ENCODE data around the gene SMIM1. TPM values are rescaled to one million over a fixed set of nuclear protein-coding genes. Genes with fewer than 3 reads are reported as not detected.

Gene SMIM1
- polyA plus RNA-seq, 2 of the 4 experiments (the other 2 are of a cell fraction): 0.67 to 1.1 TPM

GRCh38 chr1:3745590-3746381, 26.8 kb upstream of the SMIM1 start:
- Histone ChIP-seq H3K4me3 (no peak overlapping the region), H3K27ac (no peak overlapping the region), H3K4me1 (peaks cover 5% of the 10 kb centered on the region; the same call in 2 of the 3 replicates), H3K4me2 (peak overlapping the region; percentile 78), H3K9me3 (no peaks in the 10 kb centered on the region)
- no peak for ATAC-seq
- no peak for FAIRE-seq
- WGBS (ENCODE audit: missing lambda C conversion rate): 86% methylated on average over 14 of the region's 25 CpGs
- no peak for TF ChIP-seq HOXB5 (CRISPR knock-in tag; IDR thresholded peaks at IDR 0.05)
- no peak for TF ChIP-seq FOSL2 (IDR thresholded peaks at IDR 0.05)
- no peak for TF ChIP-seq FOSL2 (CRISPR knock-in tag; IDR thresholded peaks at IDR 0.05)
- TF ChIP-seq MAZ (IDR thresholded peaks at IDR 0.05; ENCODE audit: borderline replicate concordance, low read depth, low read length): no peak
- TF ChIP-seq CEBPB (IDR thresholded peaks at IDR 0.05): no peak
- no peak for TF ChIP-seq POLR2A (IDR thresholded peaks at IDR 0.05; ENCODE audit: low read length)
- no peak for TF ChIP-seq BHLHE40 (IDR thresholded peaks at IDR 0.05; ENCODE audit: low read depth, low read length)
- TF ChIP-seq CBX2 (IDR thresholded peaks at IDR 0.05; ENCODE audit: borderline replicate concordance, low read depth): no peak
- TF ChIP-seq RAD21 (conservative IDR thresholded peaks at IDR 0.05 in 1 of 2, IDR thresholded peaks at IDR 0.05 in 1 of 2): no peak
- TF ChIP-seq EP300 (IDR thresholded peaks at IDR 0.05): no peak
- no peak for TF ChIP-seq JUNB (IDR thresholded peaks at IDR 0.05)
- TF ChIP-seq ZFP36 (IDR thresholded peaks at IDR 0.05; ENCODE audit: borderline replicate concordance, partially characterized antibody): no peak
- TF ChIP-seq CHD2 (IDR thresholded peaks at IDR 0.05; ENCODE audit: low read length, partially characterized antibody): no peak
- TF ChIP-seq, protein P1, sequence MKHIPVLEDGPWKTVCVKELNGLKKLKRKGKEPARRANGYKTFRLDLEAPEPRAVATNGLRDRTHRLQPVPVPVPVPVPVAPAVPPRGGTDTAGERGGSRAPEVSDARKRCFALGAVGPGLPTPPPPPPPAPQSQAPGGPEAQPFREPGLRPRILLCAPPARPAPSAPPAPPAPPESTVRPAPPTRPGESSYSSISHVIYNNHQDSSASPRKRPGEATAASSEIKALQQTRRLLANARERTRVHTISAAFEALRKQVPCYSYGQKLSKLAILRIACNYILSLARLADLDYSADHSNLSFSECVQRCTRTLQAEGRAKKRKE (CRISPR knock-in tag; IDR thresholded peaks at IDR 0.05; ENCODE audit: low read depth): no peak
- no peak for TF ChIP-seq MAX (IDR thresholded peaks at IDR 0.05)
- TF ChIP-seq E2F6 (IDR thresholded peaks at IDR 0.05; ENCODE audit: borderline replicate concordance, low read depth): no peak
- DNase-seq (ENCODE audit: low read depth in 1 of 2, low spot score in 1 of 2): no peak
- POLR2A ChIA-PET: no interaction called here
- CTCF ChIA-PET: no interaction called here

GRCh38 chr1:3746389-3746829, 26.1 kb upstream of the SMIM1 start:
- H3K9me3 ChIP-seq: no peaks in the 10 kb centered on the region

More at GRCh38 chr1:3746389-3746829, 26.1 kb upstream of the SMIM1 start:
- 85% methylated on average over 25 of the region's 35 CpGs for WGBS (ENCODE audit: missing lambda C conversion rate)
- Histone ChIP-seq H3K4me2 (peak overlapping the region; percentile 78), H3K4me1 (peaks cover 5% of the 10 kb centered on the region; the same call in 2 of the 3 replicates), H3K27ac (peak overlapping the region; percentile 67 to 92; a peak in 5 of 6 replicates), H3K4me3 (peak overlapping the region; percentile 59)
- ChIA-PET CTCF (no interaction called here), POLR2A (no interaction called here)
- TF ChIP-seq E2F6 (IDR thresholded peaks at IDR 0.05; ENCODE audit: borderline replicate concordance, low read depth) (no peak), GATA3 (IDR thresholded peaks at IDR 0.05; ENCODE audit: borderline replicate concordance) (no peak), NPAS2 (CRISPR knock-in tag; IDR thresholded peaks at IDR 0.05; ENCODE audit: borderline replicate concordance) (no peak), CBX8 (IDR thresholded peaks at IDR 0.05) (no peak), ZC3H11A (IDR thresholded peaks at IDR 0.05) (no peak), ZSCAN20 (CRISPR knock-in tag; IDR thresholded peaks at IDR 0.05) (no peak), KDM1A (IDR thresholded peaks at IDR 0.05; ENCODE audit: low read depth) (no peak), SREBF2 (IDR thresholded peaks at IDR 0.05) (no peak), JUN (IDR thresholded peaks at IDR 0.05) (no peak)
- TF ChIP-seq, protein P2, sequence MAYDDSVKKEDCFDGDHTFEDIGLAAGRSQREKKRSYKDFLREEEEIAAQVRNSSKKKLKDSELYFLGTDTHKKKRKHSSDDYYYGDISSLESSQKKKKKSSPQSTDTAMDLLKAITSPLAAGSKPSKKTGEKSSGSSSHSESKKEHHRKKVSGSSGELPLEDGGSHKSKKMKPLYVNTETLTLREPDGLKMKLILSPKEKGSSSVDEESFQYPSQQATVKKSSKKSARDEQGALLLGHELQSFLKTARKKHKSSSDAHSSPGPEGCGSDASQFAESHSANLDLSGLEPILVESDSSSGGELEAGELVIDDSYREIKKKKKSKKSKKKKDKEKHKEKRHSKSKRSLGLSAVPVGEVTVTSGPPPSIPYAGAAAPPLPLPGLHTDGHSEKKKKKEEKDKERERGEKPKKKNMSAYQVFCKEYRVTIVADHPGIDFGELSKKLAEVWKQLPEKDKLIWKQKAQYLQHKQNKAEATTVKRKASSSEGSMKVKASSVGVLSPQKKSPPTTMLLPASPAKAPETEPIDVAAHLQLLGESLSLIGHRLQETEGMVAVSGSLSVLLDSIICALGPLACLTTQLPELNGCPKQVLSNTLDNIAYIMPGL (CRISPR knock-in tag; IDR thresholded peaks at IDR 0.05; ENCODE audit: borderline replicate concordance): no peak
- DNase-seq (ENCODE audit: low read depth in 1 of 2, low spot score in 1 of 2): no peak
- no peak for ATAC-seq
- no peak for FAIRE-seq
